Spleen (tissue), 7 donors: ENCODE results near the gene WDR49.

Experiments
- CTCF ChIP-seq, 11 experiments: fragments of 200-600 bp in 7 of 11; fragments of 450-650 bp in 4 of 11; sonication (generic) in 4 of 11; IDR thresholded peaks in 8 of 11; conservative IDR thresholded peaks in 3 of 11; 1 replicate in 7 of 11; 2 replicates in 4 of 11; pipeline versions ENCODE4 v1.4.0 to v1.8.0; 2016 to 2021; ENCODE audit warnings: antibody characterized with exemption in 11 of 11, inconsistent platforms in 4 of 11, mild to moderate bottlenecking in 1 of 11
- POLR2A ChIP-seq, 3 donors: fragments of 450-650 bp; IDR thresholded peaks; one replicate each; pipeline ENCODE4 v1.5.1; 2017; ENCODE audit warnings: antibody characterized with exemption in 3 of 3, mild to moderate bottlenecking in 1 of 3
- donor health status: DM: no; HTN: no; CAD: no; lungs with moderate emphysema.
- donor health status: DM: no; HTN: no; CAD: no.
- donor health status: DM: no; HTN: no; CAD: no.

GRCh38 chr3:167669699-167670098 is 16.0 kb upstream of the WDR49 start:
- no peak for TF ChIP-seq CTCF (IDR thresholded peaks at IDR 0.05 in 8 of 11, conservative IDR thresholded peaks at IDR 0.05 in 3 of 11)
- no peak for TF ChIP-seq POLR2A (IDR thresholded peaks at IDR 0.05)
